GM19239 (cell line): ENCODE results near the gene CXorf49B.
"Not testable (repeated sequence)": the region's sequence is repeated elsewhere in the genome, so short reads cannot be mapped to it uniquely, and the experiment has no call there.

ENCODE experiments used
- DNase-seq: peaks from one replicate; pipeline ENCODE4 v3.0.0; 2011; ENCODE audit warnings: low spot score; ENCODE audit not compliant: insufficient read length
- FAIRE-seq: peaks from 2 replicates; lab custom pipeline; 2011; peaks lifted over from hg19 to GRCh38; lab: Jason Lieb, UNC

Gene CXorf49B

DNA sequence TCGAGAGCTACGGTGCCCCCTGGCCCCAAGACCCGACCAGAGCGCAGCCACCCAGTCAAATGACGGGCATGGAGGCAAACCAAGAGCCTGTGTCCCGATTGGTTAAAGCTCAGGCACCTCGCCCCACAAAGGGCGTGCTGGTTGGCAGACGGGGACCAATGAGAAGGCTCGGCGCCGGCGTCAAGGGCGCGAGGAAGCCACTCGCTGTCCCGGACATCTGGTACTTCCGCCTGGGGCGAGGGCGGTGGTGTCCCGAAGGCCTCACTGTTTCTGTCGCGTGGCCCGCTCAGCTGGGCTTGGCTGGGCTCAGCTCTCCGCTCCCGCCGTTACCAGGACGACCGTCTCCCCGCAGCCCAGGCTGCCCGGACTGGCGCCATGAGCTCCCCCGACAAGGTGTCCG, at the start of gene CXorf49B:
CXorf49B (plus strand) TSS at position 301 of the 400 bp plus-strand sequence; CDS start at position 376, 75 bp downstream.
- FAIRE-seq, DNase-seq: not testable (repeated sequence)

DNA sequence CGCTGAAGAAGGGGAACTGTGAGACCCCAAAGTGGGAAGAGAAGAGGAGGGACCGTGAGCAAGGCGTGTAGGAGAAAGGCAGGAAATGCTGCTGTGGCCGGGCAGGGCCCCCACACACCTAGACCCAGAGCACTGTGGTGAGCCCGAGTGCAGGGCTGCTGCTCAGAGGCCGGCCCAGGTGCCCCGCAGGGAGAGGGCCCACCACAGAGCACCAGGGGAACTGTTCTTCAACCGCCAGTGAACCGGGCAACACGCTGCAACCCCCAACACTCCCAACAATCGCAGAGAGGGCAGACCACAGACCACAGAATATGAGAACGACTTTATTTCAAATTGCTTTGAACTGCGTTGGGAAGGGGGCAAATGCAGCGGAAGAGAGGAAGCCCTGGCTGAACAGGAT, 49.1 kb upstream of the CXorf49B start:
- not testable (repeated sequence) for DNase-seq, FAIRE-seq

GRCh38 chrX:71715551-71715950, 47.6 kb upstream of the CXorf49B start:
- not testable (repeated sequence) for DNase-seq
- FAIRE-seq: peak; percentile 8

- FAIRE-seq: peak; percentile 33
- DNase-seq: not testable (repeated sequence)
Measured at GRCh38 chrX:71716323-71716722, 46.8 kb upstream of the CXorf49B start.

DNA sequence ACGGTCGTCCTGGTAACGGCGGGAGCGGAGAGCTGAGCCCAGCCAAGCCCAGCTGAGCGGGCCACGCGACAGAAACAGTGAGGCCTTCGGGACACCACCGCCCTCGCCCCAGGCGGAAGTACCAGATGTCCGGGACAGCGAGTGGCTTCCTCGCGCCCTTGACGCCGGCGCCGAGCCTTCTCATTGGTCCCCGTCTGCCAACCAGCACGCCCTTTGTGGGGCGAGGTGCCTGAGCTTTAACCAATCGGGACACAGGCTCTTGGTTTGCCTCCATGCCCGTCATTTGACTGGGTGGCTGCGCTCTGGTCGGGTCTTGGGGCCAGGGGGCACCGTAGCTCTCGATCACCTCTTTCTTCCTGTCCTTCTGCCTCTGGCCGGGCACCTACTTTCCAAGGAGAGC, 45.0 kb upstream of the CXorf49B start, which contains the start of gene CXorf49:
CXorf49 (minus strand) TSS at position 101 of the 400 bp plus-strand sequence. CDS start 134 bp downstream, outside the sequence.
- peak; percentile 86 for FAIRE-seq
- DNase-seq: not testable (repeated sequence)

GRCh38 chrX:71719195-71719594, 44.0 kb upstream of the CXorf49B start:
- not testable (repeated sequence) for DNase-seq, FAIRE-seq

DNA sequence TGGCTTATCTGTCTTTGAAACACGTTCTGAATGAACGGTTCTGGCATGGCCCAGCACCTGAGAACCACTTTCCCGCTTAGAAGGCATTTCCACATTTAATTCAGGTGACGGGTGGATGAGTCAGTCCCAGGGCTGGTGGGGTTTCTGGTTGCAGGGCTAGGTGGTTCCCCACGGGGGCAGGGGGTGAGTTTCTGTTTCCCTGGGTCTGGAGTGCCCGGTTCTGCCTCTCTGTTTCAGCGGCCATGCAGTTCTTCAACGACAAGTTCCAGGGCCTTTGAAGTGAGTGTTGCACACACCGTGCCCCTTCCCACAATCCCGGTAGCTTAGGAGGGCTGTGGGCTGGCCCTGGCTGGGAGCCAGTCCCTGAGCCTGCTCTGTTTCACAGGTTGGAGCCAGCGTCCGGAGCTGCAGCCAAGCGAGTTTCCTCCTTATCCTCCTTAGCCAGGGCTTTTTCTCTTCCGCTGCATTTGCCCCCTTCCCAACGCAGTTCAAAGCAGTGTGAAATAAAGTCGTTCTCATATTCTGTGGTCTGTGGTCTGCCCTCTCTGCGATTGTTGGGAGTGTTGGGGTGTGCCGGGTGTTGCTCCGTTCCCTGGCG, 42.8 kb upstream of the CXorf49B start:
- not testable (repeated sequence) for FAIRE-seq, DNase-seq

DNA sequence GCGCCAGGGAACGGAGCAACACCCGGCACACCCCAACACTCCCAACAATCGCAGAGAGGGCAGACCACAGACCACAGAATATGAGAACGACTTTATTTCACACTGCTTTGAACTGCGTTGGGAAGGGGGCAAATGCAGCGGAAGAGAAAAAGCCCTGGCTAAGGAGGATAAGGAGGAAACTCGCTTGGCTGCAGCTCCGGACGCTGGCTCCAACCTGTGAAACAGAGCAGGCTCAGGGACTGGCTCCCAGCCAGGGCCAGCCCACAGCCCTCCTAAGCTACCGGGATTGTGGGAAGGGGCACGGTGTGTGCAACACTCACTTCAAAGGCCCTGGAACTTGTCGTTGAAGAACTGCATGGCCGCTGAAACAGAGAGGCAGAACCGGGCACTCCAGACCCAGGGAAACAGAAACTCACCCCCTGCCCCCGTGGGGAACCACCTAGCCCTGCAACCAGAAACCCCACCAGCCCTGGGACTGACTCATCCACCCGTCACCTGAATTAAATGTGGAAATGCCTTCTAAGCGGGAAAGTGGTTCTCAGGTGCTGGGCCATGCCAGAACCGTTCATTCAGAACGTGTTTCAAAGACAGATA, 2.4 kb upstream of the CXorf49B start:
- peak; percentile 28 for FAIRE-seq
- not testable (repeated sequence) for DNase-seq

GRCh38 chrX:71764832-71765231, 1.7 kb downstream of the CXorf49B start:
- not testable (repeated sequence) for FAIRE-seq

DNA sequence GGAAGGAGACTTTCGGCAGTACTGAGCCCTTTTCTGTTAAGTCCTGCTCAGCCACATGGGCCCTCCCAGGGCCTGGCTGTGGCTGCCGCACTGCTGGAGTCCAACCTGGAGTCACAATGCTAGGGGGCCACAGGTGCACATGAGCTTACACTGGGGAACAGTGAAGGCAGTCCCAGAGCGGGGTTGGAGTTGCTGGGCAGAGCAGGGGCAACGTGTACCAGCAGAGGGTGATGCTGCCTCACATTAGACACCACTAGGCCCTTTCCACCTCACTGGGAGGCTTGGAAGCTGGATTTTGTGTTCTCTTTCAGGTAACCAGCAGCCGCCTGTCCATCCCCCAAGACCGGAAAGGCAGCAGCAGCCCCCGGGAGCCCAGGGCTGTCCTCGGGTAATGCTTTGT, 2.5 kb downstream of the CXorf49B start:
- not testable (repeated sequence) for FAIRE-seq

More at GRCh38 chrX:71764832-71765231, 1.7 kb downstream of the CXorf49B start:
- not testable (repeated sequence) for DNase-seq

GRCh38 chrX:71767134-71767533, 4.0 kb downstream of the CXorf49B start:
- FAIRE-seq: peak; percentile 81
- DNase-seq: not testable (repeated sequence)

More for the DNA sequence above, 2.5 kb downstream of the CXorf49B start:
- DNase-seq: not testable (repeated sequence)

DNA sequence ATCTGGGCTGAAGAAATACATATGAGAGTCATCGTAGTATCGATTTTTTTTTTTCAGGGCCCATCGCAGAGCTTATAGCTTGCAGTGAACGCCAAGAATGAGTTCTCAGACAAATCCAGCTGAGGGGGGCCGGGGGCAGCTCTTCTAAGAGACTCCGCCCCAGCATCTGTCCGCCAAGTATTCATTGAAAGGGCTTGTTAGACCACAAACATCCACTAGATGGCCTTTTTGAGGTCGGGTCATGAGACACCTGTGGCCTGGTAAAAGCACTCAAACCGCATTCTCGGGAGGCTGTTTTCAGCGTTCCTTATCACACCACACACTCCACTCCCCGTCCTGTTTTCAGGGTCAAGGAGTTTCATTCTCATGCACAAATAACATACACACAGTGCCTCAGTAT, 15.2 kb downstream of the CXorf49B start:
- not testable (repeated sequence) for FAIRE-seq, DNase-seq

DNA sequence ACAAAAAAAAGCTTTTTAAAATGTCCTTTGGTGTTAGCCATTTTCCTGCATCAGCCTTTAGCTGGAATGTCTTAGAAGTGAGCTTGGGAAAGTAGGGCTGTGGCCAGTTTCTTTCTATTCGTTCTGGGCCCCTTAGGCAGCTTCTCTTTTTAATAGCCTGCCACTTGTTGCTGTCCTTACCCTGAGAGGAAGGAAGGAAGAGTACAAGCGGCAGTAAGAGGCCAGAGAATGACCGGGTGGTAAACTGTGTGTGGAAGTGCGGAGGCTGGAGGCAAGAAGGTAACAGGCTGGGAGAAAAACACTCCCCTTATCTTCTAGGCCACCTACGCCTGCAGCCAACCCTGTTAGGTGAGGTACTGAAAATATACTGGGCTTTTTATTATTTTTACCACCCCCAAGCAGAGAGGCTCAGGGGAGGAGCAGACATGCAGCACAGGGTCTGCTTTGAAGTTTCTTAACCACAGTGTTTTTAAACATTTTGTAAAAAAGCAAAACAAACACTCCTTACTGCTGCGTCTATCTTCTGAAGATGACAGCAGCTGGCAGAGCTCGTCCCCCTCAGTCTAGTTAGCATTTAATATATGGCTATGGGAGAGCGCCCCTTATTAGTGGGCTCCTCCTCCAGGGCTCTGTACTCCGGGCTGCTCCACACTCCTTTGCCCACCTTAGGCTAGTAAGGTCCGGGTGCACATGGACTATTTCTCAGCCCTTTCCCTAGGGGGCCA, 19.2 kb downstream of the CXorf49B start:
- FAIRE-seq: peak; percentile 11
- DNase-seq: not testable (repeated sequence)

GRCh38 chrX:71782950-71783299, 19.8 kb downstream of the CXorf49B start:
- peak; percentile 76 for FAIRE-seq
- DNase-seq: not testable (repeated sequence)

GRCh38 chrX:71783569-71784347, 20.6 kb downstream of the CXorf49B start:
- DNase-seq: not testable (repeated sequence)
- peak; percentile 83 for FAIRE-seq

DNA sequence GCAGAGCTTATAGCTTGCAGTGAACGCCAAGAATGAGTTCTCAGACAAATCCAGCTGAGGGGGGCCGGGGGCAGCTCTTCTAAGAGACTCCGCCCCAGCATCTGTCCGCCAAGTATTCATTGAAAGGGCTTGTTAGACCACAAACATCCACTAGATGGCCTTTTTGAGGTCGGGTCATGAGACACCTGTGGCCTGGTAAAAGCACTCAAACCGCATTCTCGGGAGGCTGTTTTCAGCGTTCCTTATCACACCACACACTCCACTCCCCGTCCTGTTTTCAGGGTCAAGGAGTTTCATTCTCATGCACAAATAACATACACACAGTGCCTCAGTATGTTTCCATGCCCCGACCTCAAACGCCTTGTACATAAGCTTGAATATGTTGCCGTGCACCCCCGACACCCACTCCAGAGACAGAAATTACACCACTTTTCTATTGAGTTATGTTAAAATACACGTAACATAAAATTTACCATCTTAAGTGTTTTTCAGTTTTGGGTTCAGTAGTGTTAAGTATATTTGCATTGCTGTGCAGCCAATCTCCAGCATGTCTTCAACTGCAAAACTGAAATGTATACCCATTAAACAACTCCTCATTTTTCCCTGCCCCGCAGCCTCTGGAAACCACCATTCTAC, 21.3 kb downstream of the CXorf49B start:
- DNase-seq: not testable (repeated sequence)
- FAIRE-seq: peak; percentile 82

- FAIRE-seq: not testable (repeated sequence)
Measured at GRCh38 chrX:71806450-71806849, 43.3 kb downstream of the CXorf49B start.

DNA sequence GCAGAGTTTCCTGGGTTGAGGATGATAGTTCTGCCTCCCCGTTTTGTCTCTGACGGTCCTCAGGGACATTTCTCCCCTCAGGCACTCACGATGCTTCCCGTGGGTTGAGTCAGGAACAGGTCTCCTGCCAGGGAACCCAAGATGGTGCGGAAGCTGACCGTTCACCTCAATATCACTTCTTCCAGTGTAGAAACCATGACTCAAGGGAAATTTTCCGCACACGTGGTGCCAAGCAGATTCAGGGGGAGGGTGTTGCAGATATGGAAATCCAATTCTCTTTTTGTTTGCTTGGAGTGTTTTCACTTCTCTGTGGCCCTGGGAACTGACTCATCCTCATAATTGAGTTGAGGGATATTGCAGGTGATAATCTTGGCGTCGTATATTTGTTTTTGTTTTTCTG, 46.7 kb downstream of the CXorf49B start:
- DNase-seq (no peak), FAIRE-seq (no peak)

More at GRCh38 chrX:71806450-71806849, 43.3 kb downstream of the CXorf49B start:
- not testable (repeated sequence) for DNase-seq

GRCh38 chrX:71814123-71814912, 51.2 kb downstream of the CXorf49B start:
- no peak for FAIRE-seq

More at GRCh38 chrX:71814123-71814912, 51.2 kb downstream of the CXorf49B start:
- no peak for DNase-seq
